Nephron progenitor cell (in vitro differentiated cells): ENCODE results near the gene AP1M1.
A peak's percentile ranks its signal among the peaks of the same experiment; 100 is the strongest.

Source experiments
- DNase-seq: peaks from one replicate; pipeline ENCODE4 v3.0.0; 2021
- H3K27ac Mint-ChIP-seq: 2 replicates; pipeline ENCODE4 v1.8.0; 2021; ENCODE audit warnings: mild to moderate bottlenecking, moderate library complexity, mixed read lengths
- H3K27me3 Mint-ChIP-seq: 2 replicates; pipeline ENCODE4 v1.8.0; 2021; ENCODE audit warnings: mild to moderate bottlenecking, low read depth, mixed read lengths; ENCODE audit not compliant: poor library complexity
- H3K36me3 Mint-ChIP-seq: 2 replicates; pipeline ENCODE4 v1.8.0; 2021; ENCODE audit warnings: low read depth, mixed read lengths
- H3K4me1 Mint-ChIP-seq: 2 replicates; pipeline ENCODE4 v1.8.0; 2021; ENCODE audit warnings: mixed read lengths
- H3K4me3 Mint-ChIP-seq: 2 replicates; pipeline ENCODE4 v1.8.0; 2021; ENCODE audit warnings: mild to moderate bottlenecking, moderate library complexity, mixed read lengths
- H3K9me3 Mint-ChIP-seq: 2 replicates; pipeline ENCODE4 v1.8.0; 2021; ENCODE audit warnings: mild to moderate bottlenecking, moderate library complexity, mixed read lengths
- TF ChIP-seq, protein P1 (sequence below): fragments of 200-600 bp; sonication (generic); IDR thresholded peaks from 2 replicates; pipeline ENCODE4 v1.5.0; 2021; ENCODE audit warnings: antibody characterized with exemption

AP1M1 gene

DNA sequence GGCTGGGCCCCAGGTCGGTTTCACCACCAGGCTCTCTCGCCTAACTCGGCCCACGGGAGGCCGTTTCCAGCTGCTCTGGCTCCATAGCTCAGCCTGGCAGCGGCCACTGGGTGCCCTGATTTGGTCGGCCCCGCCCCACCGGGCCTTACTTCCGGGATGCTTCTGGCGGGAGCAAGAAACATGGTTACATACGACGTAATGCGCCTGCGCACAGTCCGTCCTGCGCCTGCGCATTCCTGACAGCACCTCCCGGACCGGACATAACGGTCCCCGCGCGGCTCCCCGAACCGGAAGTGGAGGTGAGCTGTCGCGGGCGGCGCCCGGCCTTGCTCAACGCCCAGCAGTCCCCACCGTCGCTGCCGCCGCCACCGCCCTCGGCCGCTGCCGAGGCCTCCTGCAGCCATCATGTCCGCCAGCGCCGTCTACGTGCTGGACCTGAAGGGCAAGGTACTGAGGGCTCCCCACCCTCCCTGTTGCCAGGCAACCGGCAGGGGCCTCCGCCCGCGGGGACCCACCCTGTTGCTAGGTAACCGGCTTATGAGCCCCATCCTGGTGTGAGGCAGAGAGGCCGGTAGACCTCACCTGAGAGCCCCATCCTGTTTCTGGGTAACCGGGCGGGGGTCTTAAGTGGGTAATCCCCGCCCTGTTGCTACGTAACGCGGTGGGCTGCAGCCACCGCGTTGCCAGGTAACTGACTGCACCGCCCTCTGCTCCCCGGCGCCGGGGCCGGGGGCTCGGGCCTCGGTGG, at the start of gene AP1M1:
TSS of gene AP1M1 (plus strand) at position 290 of the 748 bp plus-strand sequence. CDS start at position 406, 116 bp downstream.
- Mint-ChIP-seq H3K36me3 (peaks cover 9% of the 10 kb centered on the region), H3K4me3 (peak within 1 kb of the TSS; percentile 88), H3K27me3 (no peaks in the 10 kb centered on the region), H3K4me1 (peaks cover 28% of the 10 kb centered on the region), H3K9me3 (no peaks in the 10 kb centered on the region), H3K27ac (peak within 1 kb of the TSS; percentile 90)
- TF ChIP-seq, protein P1, sequence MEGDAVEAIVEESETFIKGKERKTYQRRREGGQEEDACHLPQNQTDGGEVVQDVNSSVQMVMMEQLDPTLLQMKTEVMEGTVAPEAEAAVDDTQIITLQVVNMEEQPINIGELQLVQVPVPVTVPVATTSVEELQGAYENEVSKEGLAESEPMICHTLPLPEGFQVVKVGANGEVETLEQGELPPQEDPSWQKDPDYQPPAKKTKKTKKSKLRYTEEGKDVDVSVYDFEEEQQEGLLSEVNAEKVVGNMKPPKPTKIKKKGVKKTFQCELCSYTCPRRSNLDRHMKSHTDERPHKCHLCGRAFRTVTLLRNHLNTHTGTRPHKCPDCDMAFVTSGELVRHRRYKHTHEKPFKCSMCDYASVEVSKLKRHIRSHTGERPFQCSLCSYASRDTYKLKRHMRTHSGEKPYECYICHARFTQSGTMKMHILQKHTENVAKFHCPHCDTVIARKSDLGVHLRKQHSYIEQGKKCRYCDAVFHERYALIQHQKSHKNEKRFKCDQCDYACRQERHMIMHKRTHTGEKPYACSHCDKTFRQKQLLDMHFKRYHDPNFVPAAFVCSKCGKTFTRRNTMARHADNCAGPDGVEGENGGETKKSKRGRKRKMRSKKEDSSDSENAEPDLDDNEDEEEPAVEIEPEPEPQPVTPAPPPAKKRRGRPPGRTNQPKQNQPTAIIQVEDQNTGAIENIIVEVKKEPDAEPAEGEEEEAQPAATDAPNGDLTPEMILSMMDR = no peak
- peak; percentile 98 for DNase-seq

DNA sequence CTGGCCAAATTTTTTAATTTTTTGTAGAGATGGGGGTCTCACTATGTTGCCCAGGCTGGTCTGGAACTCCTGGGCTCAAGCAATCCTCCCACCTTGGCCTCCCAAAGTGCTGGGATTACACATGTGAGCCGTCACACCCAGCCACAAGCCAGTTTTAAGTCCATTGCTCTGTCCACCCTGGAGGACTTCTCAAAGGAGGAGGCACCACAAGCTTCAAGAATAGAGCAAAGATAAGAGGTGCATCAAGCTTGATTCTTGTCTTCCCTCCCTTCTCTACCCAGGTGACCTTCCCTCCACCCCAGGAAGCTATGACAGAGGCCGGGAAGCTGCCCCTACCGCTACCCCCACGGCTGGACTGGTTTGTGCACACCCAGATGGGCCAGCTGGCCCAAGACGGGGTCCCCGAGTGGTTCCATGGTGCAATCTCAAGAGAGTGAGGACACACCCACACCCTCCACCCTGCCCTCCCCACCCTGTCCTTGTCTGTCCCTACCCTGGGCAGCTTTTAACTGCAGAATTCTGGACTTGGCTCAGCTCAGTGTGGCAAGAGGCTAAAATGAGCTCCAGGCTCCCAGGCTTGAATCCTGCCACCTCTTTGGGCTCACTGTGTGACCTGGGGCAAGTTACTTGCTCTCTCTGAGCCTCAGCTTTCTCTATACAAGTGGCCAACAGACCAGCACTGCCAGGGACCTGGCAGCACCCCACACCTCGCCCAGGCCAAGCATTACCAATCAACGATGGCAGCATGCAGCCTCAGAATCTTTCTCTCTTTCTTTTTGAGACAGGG, 49.1 kb upstream of the AP1M1 start:
- no peaks in the 10 kb centered on the region for H3K9me3 Mint-ChIP-seq
- peaks cover 4% of the 10 kb centered on the region for H3K27me3 Mint-ChIP-seq
- H3K4me3 Mint-ChIP-seq = no peak overlapping the region
- H3K36me3 Mint-ChIP-seq = no peaks in the 10 kb centered on the region
- H3K4me1 Mint-ChIP-seq = no peaks in the 10 kb centered on the region
- DNase-seq = no peak
- H3K27ac Mint-ChIP-seq = no peak overlapping the region
- TF ChIP-seq, protein P1 = no peak

DNA sequence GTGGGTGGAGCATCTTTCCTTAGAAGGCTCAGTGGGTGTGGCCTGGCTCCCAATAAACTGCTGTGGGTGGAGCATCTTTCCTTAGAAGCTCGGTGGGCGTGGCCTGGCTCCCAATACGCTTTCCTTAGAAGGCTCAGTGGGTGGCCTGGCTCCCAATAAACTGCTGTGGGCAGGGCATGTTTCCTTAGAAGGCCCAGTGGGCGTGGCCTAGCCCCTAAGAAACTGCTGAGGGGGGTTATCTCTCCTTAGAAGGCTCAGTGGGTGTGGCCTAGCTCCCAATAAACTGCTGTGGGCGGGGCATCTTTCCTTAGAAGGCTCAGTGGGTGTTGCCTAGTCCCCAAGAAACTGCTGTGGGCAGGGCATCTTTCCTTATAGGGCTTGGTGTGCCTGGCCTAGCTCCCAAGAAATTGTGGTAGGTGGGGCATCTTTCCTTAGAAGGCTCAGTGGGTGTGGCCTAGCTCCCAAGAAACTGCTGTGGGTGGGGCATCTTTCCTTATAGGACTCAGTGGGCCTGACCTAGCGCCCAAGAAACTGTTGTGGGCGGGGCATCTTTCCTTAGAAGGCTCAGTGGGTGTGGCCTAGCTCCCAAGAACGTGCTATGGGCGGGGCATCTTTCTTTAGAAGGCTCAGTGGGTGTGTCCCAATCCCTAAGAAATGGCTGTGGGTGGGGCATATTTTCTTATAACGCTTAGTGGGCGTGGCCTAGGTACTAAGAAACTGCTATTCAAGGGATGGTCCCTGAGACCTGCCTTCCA, 44.0 kb upstream of the AP1M1 start:
- TF ChIP-seq, protein P1 = no peak
- DNase-seq = peak; percentile 20
- Mint-ChIP-seq H3K4me1 (no peaks in the 10 kb centered on the region), H3K27ac (no peak overlapping the region), H3K4me3 (no peak overlapping the region), H3K9me3 (no peaks in the 10 kb centered on the region), H3K36me3 (no peaks in the 10 kb centered on the region), H3K27me3 (peaks cover 17% of the 10 kb centered on the region)

DNA sequence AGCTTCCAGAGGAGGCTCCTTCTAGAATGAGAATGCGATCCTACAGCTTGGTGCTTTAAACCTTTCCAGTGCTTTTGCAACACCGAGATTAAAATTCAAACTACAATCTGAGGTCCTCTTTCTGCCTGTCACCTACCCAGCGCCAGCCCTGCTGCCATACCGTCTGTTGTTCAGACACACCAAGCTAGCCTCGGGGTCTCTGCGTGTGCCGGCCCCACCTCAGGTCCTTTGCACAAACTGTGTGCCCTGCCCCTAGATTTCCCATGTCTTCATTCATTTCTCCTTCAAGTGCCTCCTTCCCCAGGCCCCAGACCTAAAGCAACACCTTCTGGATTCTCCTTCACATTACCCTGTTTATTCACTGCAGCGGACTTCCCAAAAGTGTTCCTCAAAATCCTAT, 43.2 kb upstream of the AP1M1 start:
- Mint-ChIP-seq H3K27ac (no peak overlapping the region), H3K4me1 (no peaks in the 10 kb centered on the region), H3K36me3 (no peaks in the 10 kb centered on the region), H3K4me3 (no peak overlapping the region), H3K9me3 (no peaks in the 10 kb centered on the region), H3K27me3 (peaks cover 20% of the 10 kb centered on the region)
- TF ChIP-seq, protein P1 = no peak
- DNase-seq = no peak

DNA sequence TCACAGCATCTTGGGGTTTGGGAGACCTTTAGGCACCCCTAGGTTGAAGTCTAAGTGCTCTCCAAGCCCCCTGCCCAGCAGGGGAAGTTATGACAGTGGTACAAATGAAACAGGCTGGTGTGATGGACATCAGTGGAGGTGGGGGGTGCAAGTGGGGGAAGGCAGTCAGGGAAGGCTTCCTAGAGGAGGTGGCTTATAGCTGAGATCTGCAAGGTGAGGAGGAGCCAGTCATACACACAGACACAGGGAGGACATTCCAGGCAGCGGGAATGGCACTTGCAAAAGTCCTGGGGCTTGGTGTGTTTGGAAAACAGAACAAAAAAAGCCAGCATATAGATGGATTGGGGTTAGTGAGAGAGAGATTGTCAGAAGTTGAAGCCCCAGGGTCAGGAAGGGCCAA, 42.6 kb upstream of the AP1M1 start:
- no peaks in the 10 kb centered on the region for H3K36me3 Mint-ChIP-seq
- TF ChIP-seq, protein P1 = no peak
- no peaks in the 10 kb centered on the region for H3K9me3 Mint-ChIP-seq
- H3K27me3 Mint-ChIP-seq = peaks cover 20% of the 10 kb centered on the region
- no peak overlapping the region for H3K4me3 Mint-ChIP-seq
- H3K4me1 Mint-ChIP-seq = no peaks in the 10 kb centered on the region
- H3K27ac Mint-ChIP-seq = no peak overlapping the region
- no peak for DNase-seq
